ENCODE results near the gene GNPTAB.

DNA sequence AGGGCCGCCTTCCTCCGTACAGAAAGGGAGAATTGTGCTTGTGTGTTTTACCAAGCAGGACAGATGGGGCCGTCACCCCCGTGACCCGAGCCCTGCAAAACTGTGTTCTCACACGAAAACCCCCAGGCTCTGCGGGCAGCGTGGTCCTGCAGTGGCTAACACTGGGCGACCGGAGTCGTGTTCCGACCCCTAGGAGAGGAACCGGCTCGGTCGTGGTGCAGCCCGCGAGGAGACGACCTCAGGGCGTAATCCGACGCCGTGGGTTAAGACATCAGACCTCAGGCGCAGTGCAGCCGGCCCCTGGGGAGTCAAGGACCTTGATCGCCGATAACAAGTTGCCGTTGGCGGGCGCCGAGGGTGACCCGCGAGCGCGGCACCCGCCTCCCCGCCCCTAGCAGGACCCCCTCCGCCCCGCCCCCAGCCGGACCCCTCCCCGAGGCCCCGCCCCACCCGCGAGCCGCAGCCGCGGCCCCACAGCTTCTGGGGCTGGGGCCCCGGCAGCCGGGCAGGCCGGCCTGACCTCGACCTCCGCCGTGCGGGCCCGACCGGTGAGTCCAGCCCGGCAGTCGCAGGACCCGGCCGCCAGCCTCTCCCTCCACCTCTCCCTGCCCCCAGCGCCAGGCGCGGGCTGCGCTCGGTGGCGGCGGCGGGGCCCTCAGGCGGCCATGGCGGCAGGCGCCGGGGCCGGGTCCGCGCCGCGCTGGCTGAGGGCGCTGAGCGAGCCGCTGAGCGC, 133.4 kb downstream of the GNPTAB start, which contains the start of gene CHPT1:
- TF ChIP-seq, protein P1, sequence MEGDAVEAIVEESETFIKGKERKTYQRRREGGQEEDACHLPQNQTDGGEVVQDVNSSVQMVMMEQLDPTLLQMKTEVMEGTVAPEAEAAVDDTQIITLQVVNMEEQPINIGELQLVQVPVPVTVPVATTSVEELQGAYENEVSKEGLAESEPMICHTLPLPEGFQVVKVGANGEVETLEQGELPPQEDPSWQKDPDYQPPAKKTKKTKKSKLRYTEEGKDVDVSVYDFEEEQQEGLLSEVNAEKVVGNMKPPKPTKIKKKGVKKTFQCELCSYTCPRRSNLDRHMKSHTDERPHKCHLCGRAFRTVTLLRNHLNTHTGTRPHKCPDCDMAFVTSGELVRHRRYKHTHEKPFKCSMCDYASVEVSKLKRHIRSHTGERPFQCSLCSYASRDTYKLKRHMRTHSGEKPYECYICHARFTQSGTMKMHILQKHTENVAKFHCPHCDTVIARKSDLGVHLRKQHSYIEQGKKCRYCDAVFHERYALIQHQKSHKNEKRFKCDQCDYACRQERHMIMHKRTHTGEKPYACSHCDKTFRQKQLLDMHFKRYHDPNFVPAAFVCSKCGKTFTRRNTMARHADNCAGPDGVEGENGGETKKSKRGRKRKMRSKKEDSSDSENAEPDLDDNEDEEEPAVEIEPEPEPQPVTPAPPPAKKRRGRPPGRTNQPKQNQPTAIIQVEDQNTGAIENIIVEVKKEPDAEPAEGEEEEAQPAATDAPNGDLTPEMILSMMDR (IDR thresholded peaks at IDR 0.05), result no peak
- TF ChIP-seq POLR2A (IDR thresholded peaks at IDR 0.05), result peak in 1 of 2 donors; percentile 59
